ENCODE measurements around the gene H6PD.

H6PD gene

DNA sequence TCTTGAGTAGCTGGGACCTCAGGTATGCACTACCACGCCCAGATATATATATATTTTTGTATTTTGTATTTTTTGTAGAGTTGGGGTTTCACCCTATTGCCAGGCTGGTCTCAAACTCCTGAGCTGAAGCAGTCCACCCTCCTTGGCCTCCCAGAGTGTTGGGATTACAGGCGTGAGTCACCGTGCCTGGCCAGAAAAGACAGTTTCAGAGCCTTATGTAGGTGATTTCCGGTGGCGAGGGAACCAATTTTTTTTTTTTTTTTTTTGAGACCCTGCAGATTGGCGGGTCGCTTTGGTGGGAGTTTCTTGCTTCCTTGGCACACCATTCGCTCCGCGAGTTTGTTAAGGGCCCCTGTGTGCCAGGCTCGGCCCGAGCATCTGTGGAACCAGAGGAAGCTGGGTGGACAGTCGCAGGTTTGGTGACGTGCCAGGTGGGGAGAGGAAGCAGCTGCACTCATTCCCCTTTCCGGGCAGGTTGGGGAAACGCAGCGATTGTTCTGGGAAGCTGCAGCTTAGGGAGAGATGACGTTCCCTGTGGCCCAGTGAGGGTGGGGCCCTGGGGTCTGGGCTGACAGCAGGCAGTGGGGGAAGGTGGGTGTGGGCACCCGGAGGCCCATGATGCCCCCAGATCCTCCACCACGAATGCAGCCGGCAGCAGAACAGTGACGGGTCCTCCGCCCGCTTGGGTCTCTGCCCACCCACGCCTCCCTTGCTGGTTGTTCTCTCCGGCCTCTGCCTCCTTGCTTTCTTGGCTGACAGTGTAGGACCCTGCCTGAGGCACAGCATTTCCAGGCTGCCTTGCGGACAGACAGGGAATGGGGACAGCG, 83.2 kb downstream of the H6PD start:
- TF ChIP-seq RAD21 (IDR thresholded peaks at IDR 0.05; ENCODE audit: low read depth) (no peak), CEBPB (IDR thresholded peaks at IDR 0.05) (no peak), NFIC (IDR thresholded peaks at IDR 0.05) (no peak), CREB1 (IDR thresholded peaks at IDR 0.05; ENCODE audit: low read depth) (no peak), TAF1 (IDR thresholded peaks at IDR 0.05; ENCODE audit: low read depth) (no peak), YY1 (IDR thresholded peaks at IDR 0.05; ENCODE audit: low read depth) (no peak), EGR1 (IDR thresholded peaks at IDR 0.05) (no peak), FOXM1 (IDR thresholded peaks at IDR 0.05; ENCODE audit: borderline replicate concordance, low read depth) (no peak), TEAD4 (IDR thresholded peaks at IDR 0.05) (no peak), ZBTB7A (IDR thresholded peaks at IDR 0.05; ENCODE audit: low read depth) (no peak)
- TF ChIP-seq, protein P1, sequence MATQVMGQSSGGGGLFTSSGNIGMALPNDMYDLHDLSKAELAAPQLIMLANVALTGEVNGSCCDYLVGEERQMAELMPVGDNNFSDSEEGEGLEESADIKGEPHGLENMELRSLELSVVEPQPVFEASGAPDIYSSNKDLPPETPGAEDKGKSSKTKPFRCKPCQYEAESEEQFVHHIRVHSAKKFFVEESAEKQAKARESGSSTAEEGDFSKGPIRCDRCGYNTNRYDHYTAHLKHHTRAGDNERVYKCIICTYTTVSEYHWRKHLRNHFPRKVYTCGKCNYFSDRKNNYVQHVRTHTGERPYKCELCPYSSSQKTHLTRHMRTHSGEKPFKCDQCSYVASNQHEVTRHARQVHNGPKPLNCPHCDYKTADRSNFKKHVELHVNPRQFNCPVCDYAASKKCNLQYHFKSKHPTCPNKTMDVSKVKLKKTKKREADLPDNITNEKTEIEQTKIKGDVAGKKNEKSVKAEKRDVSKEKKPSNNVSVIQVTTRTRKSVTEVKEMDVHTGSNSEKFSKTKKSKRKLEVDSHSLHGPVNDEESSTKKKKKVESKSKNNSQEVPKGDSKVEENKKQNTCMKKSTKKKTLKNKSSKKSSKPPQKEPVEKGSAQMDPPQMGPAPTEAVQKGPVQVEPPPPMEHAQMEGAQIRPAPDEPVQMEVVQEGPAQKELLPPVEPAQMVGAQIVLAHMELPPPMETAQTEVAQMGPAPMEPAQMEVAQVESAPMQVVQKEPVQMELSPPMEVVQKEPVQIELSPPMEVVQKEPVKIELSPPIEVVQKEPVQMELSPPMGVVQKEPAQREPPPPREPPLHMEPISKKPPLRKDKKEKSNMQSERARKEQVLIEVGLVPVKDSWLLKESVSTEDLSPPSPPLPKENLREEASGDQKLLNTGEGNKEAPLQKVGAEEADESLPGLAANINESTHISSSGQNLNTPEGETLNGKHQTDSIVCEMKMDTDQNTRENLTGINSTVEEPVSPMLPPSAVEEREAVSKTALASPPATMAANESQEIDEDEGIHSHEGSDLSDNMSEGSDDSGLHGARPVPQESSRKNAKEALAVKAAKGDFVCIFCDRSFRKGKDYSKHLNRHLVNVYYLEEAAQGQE (IDR thresholded peaks at IDR 0.05; ENCODE audit: low read depth): no peak
- TF ChIP-seq, protein P2, sequence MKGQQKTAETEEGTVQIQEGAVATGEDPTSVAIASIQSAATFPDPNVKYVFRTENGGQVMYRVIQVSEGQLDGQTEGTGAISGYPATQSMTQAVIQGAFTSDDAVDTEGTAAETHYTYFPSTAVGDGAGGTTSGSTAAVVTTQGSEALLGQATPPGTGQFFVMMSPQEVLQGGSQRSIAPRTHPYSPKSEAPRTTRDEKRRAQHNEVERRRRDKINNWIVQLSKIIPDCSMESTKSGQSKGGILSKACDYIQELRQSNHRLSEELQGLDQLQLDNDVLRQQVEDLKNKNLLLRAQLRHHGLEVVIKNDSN (IDR thresholded peaks at IDR 0.05): no peak

DNA sequence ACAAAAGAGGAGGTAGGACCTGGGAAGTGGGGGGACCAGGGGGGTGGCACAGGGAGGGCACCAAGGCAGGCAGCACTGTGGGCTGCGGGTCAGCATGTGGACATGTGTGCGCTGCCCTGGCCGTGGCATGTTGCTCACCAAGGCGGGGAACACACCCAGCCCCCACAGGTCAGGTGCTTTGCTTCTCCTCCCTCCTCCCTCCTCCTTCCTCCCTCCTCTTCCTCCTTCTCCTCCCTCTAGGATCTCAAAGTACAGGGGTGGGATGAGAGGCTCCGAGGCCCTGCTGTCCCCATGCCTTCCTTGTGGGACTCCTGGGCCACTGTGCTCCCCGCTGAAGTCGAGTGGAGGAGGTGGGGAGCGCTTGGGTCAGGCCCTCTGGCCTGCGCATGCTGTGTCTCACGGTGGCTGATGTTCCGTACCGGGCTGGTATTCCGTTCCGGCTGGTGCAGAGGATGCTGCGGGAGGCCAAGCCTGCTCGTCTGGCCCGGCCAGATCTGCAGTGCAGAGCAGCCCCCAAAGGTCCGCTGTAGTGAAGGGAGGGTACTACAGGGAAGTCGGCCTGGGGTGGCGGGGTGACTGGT, 84.7 kb downstream of the H6PD start:
- TF ChIP-seq CREB1 (IDR thresholded peaks at IDR 0.05; ENCODE audit: low read depth) (no peak), TEAD4 (IDR thresholded peaks at IDR 0.05) (no peak), EGR1 (IDR thresholded peaks at IDR 0.05) (no peak), TAF1 (IDR thresholded peaks at IDR 0.05; ENCODE audit: low read depth) (no peak), YY1 (IDR thresholded peaks at IDR 0.05; ENCODE audit: low read depth) (no peak), EP300 (IDR thresholded peaks at IDR 0.05; ENCODE audit: borderline replicate concordance) (no peak), NFIC (IDR thresholded peaks at IDR 0.05) (no peak), MAX (IDR thresholded peaks at IDR 0.05) (no peak), TCF12 (IDR thresholded peaks at IDR 0.05; ENCODE audit: low read depth) (no peak), RAD21 (IDR thresholded peaks at IDR 0.05; ENCODE audit: low read depth) (no peak), FOXM1 (IDR thresholded peaks at IDR 0.05; ENCODE audit: borderline replicate concordance, low read depth) (no peak)
- TF ChIP-seq, protein P1 (IDR thresholded peaks at IDR 0.05; ENCODE audit: low read depth): no peak
- TF ChIP-seq, protein P2 (IDR thresholded peaks at IDR 0.05): no peak

DNA sequence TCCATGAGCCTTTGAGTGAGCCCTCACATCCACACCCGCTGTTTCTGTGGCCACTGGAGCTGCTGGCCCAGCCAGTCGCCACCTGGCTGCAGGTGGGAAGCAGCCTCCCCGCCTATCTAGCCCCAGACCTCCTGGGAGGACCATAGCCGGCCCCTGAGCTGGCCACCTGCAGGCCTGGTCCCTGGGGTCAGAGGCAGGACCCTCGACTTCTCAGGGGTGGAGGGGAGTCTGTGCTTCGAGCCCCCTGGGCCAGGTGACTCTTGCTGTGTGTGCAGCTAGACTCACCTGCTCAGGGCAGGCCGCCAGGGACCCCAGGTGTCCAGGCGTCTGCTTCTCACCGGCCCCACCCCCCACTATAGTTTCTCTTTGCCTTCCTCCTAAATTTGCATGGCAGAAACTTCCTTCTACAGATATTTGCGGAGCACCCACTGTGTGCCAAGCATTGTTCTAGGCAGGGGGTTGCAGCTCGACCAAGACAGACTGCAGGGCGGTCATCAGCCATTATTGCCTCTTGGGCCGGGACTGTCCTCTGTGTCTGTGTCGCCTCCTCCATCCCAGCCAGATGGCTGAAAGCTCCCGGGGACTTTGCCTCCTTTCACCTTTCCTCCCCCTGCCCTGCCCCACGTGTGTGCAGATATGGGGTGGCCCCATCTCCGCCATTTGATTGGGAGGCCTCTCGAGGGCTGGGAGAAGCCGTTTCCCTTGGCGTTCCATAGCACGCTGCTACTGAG, 85.4 kb downstream of the H6PD start:
- TF ChIP-seq NFIC (IDR thresholded peaks at IDR 0.05) (0 out of 2 replicates have a peak, but pooled peaks have one; percentile 12), EP300 (IDR thresholded peaks at IDR 0.05; ENCODE audit: borderline replicate concordance) (no peak)

All from Ishikawa (cell line).